ENCODE data around the gene PSMC6. TPM values are rescaled to one million over a fixed set of nuclear protein-coding genes. Genes with fewer than 3 reads are reported as not detected.

Gene PSMC6
- total RNA-seq (2022; extraction: Qiagen RNA extraction), result 79.0 to 123 TPM (median 84.1 TPM) in 5 replicates

DNA sequence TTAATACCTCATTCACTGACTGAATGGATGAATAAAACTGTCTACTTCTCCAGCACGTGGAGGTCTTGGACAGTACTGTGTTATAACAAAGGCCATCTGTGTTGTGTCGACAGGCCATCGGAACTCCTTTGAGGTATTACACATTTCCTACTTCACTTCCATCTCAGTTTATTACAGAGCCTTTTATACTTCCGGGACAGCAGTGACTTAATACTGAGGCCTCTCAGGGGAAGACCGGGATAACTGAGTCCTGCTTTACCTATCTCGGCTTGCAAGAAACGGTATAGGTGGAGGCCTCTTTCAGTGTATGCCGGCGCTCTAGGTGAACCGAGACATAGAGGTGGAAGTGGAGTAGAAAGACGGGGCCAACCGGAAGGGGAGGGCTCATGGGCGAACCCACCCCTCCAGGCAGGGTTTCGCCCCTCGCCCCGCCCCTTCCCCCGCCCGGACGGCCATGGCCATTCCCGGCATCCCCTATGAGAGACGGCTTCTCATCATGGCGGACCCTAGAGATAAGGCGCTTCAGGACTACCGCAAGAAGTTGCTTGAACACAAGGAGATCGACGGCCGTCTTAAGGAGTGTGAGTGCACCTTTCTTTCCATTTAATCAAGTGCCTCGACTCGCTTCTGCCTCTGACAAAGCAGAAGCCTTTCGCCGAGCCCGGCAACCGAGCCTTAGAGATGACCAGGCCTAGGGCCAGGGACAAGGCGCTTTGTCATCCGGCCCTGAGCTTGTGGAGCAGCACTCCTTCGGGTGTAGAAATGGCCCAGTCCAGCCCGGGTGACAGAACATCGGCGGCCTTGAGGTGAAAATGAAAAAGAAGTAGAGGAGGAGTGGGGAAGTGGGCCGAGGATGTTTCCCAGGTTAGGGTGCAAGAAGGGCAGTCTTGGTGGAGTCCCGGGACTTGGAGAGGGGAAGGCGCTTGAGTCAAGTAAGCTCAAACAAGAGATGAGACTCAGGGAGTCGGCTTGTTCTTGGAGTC lies at the start of gene PSMC6:
Gene PSMC6 (plus strand): TSS at position 477 of the 983 bp plus-strand sequence. CDS start 20 bp downstream, at position 497.

DNA sequence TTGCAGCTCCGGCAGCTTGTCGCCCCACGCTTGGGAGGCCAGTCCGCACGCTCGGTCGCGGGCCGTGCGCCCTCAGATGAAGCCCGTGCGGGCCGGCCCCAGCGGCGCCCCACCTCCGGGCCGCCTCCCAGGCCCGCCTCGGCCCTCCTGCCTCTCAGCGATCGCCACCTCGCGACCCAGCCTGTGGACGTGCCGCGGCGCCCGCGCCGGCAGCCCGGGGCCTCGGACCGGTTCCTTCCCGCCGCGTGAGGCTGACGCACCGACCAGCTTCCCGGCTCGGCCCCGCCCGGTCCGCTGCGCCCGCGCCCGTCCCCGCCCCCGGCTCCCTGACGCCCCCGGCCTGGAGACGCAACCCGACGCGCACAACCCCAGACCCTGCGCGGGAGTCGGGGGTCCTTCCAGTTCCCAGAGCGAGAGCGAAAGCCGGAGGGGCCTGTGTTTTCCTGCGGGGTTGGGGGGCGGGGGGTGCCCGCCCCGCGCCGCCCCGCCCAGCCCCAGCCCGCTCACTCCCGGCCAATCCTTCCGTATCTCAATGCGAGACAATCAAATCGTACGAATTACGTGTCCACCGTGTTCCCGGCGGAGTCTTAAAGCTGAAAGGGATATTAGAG lies 11.4 kb upstream of the PSMC6 start, which contains the start of gene ERO1A:
Gene ERO1A (minus strand): TSS at position 78 of the 611 bp plus-strand sequence. CDS start 77 bp downstream, at position 1.

GRCh38 chr14:52729925-52730708 lies 23.1 kb downstream of the PSMC6 start, which contains the start of gene STYX:
STYX (plus strand) TSS chr14:52730166; CDS start chr14:52730475, 309 bp downstream.

Other genes with a start within 250 kb of the PSMC6 start
- gene TXNDC16, start 154.7 kb upstream of the PSMC6 start, total RNA-seq (2022; extraction: Qiagen RNA extraction), result 0.80 to 1.2 TPM (median 1.2 TPM) in 5 replicates
- gene GPR137C, start 154.4 kb upstream of the PSMC6 start, total RNA-seq (2022; extraction: Qiagen RNA extraction), result 0.07 to 0.16 TPM (median 0.10 TPM) in 5 replicates
- gene ERO1A, start 11.6 kb upstream of the PSMC6 start, total RNA-seq (2022; extraction: Qiagen RNA extraction), result 45.7 to 60.3 TPM (median 52.2 TPM) in 5 replicates
- gene STYX, start 23.0 kb downstream of the PSMC6 start, total RNA-seq (2022; extraction: Qiagen RNA extraction), result 4.8 to 6.0 TPM (median 5.6 TPM) in 5 replicates
- 41.5 to 47.2 TPM (median 45.3 TPM) in 5 replicates for gene GNPNAT1, start 84.4 kb downstream of the PSMC6 start, total RNA-seq (2022; extraction: Qiagen RNA extraction)
- 31.0 to 50.3 TPM (median 39.8 TPM) in 5 replicates for gene FERMT2, start 243.8 kb downstream of the PSMC6 start, total RNA-seq (2022; extraction: Qiagen RNA extraction)